Frontal cortex (tissue), 4 donors: ENCODE data around the gene SCARB1. TPM values are rescaled to one million over a fixed set of nuclear protein-coding genes. Genes with fewer than 3 reads are reported as not detected.

ENCODE experiments used
- DNase-seq, 2 donors: peaks; one replicate each; pipeline ENCODE4 v3.0.0; 2012; ENCODE audit warnings: low spot score in 2 of 2
- FAIRE-seq: peaks from 2 replicates; lab custom pipeline; 2012; peaks lifted over from hg19 to GRCh38; lab: Jason Lieb, UNC
- total RNA-seq: library from RNA; depleted of rRNA; stranded (reverse); fragments of >200 nt; gene quantifications from one replicate; pipeline ENCODE4 v1.2.3, GENCODE V29; 2014
- donor health status: control.
- donor health status: control.
- donor health status: control.

SCARB1 gene
- total RNA-seq, 1 donor from 2014 or later, result 8.6 TPM

- FAIRE-seq, result no peak
- DNase-seq, result no peak
Measured at GRCh38 chr12:124828264-124829007, 35.2 kb downstream of the SCARB1 start.

GRCh38 chr12:124827588-124828184 lies 36.0 kb downstream of the SCARB1 start:
- FAIRE-seq (no peak), DNase-seq (no peak)

- DNase-seq (no peak), FAIRE-seq (no peak)
Measured at GRCh38 chr12:124824195-124824594, 39.5 kb downstream of the SCARB1 start.

- DNase-seq, result no peak
- FAIRE-seq, result no peak
Measured at GRCh38 chr12:124823272-124823970, 40.2 kb downstream of the SCARB1 start.

- no peak for DNase-seq
- FAIRE-seq, result no peak
Measured at GRCh38 chr12:124822218-124822617, 41.4 kb downstream of the SCARB1 start.

- DNase-seq, result no peak
- no peak for FAIRE-seq
Measured at GRCh38 chr12:124821252-124822200, 42.1 kb downstream of the SCARB1 start.

- no peak for FAIRE-seq
- DNase-seq, result no peak
Measured at GRCh38 chr12:124820199-124820598, 43.5 kb downstream of the SCARB1 start.

GRCh38 chr12:124819525-124819924 lies 44.1 kb downstream of the SCARB1 start:
- no peak for FAIRE-seq

GRCh38 chr12:124819080-124819479 lies 44.6 kb downstream of the SCARB1 start:
- FAIRE-seq, result no peak
- DNase-seq, result no peak

More at GRCh38 chr12:124819525-124819924, 44.1 kb downstream of the SCARB1 start:
- no peak for DNase-seq

GRCh38 chr12:124817076-124818000 lies 46.3 kb downstream of the SCARB1 start:
- DNase-seq, result no peak
- FAIRE-seq, result no peak

- no peak for DNase-seq
- FAIRE-seq, result no peak
Measured at GRCh38 chr12:124816295-124816854, 47.3 kb downstream of the SCARB1 start.

- FAIRE-seq, result no peak
- peak; percentile 36 to 60 for DNase-seq
Measured at GRCh38 chr12:124814741-124815613, 48.7 kb downstream of the SCARB1 start.

- no peak for FAIRE-seq
- DNase-seq, result no peak
Measured at GRCh38 chr12:124813782-124814181, 49.9 kb downstream of the SCARB1 start.

- no peak for FAIRE-seq
- no peak for DNase-seq
Measured at GRCh38 chr12:124812979-124813378, 50.7 kb downstream of the SCARB1 start.

- DNase-seq (no peak), FAIRE-seq (no peak)
Measured at GRCh38 chr12:124812356-124812755, 51.3 kb downstream of the SCARB1 start.

GRCh38 chr12:124811633-124812032 lies 52.0 kb downstream of the SCARB1 start:
- DNase-seq, result no peak
- FAIRE-seq, result no peak

- FAIRE-seq (no peak), DNase-seq (no peak)
Measured at GRCh38 chr12:124809878-124810277, 53.8 kb downstream of the SCARB1 start.

- no peak for FAIRE-seq
Measured at GRCh38 chr12:124809391-124809790, 54.3 kb downstream of the SCARB1 start.

More at GRCh38 chr12:124809391-124809790, 54.3 kb downstream of the SCARB1 start:
- DNase-seq, result no peak
